Measurements from ENCODE around the gene WTIP. TPM values are rescaled to one million over a fixed set of nuclear protein-coding genes. Genes with fewer than 3 reads are reported as not detected.
A peak's percentile ranks its signal among the peaks of the same experiment; 100 is the strongest.

WTIP gene
- total and polyA plus RNA-seq, 7 donors: 2.6 to 21.4 (median 2.9) TPM

DNA sequence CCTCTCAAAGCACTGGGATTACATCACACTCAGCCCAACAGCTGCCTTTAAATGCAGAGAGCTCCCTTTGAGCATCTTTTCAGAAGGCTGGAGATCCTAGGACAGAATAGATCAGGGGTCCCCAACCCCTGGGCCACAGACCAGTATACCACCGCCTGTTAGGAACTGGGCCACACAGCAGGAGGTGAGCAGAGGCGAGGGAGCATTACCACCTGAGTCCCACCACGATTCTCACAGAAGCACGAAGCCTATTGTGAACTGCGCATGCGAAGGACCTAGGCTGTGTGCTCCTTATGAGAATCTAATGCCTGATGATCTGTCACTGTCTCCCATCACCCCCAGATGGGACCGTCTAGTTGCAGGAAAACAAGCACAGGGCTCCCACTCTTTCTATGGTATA is 2.2 kb upstream of the WTIP start:
- Histone ChIP-seq H3K27ac (no peak overlapping the region), H3K9me3 (no peaks in the 10 kb centered on the region), H3K4me1 (peaks cover 7% of the 10 kb centered on the region), H3K36me3 (ENCODE audit: insufficient read depth in 1 of 2, low read depth in 1 of 2) (peaks cover 0 to 3% of the 10 kb centered on the region in 2 donors), H3K4me3 (no peak overlapping the region), H3K27me3 (ENCODE audit: insufficient read depth in 3 of 3, low read length in 2 of 3) (peaks cover 0 to 2% (median 0%) of the 10 kb centered on the region in 3 donors)
- TF ChIP-seq CTCF (IDR thresholded peaks at IDR 0.05): no peak
- no peak for ATAC-seq
- no peak for DNase-seq
- 81 to 89% (median 88%) methylated on average over 7 of the region's 7 CpGs for WGBS, 3 donors
- intact Hi-C loops (cut with DNase I): loop anchor here in 1 of 2 donors (10.0 kb wide), 1 partner anchor 1135 kb away; no protein-coding TSS in a partner anchor

DNA sequence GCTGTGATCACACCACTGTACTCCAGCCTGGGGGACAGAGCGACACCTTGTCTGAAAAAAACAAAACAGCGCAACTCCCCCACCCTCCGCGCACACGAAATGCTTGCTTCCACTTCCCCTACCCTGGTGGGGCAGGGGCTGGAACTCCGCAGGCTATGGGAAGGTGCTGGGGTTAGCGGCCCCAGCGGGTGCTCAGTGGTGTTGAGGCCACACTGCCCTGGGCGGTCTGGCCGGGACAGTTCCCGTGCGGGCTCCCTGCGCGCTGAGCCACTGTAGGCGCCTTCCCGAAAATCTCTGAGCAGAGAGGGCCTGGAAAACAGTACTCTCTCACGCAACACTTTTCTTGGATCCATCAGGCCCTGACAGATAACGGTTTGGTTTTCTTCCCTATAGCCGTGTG is 1.1 kb upstream of the WTIP start:
- no peak for DNase-seq
- no peak overlapping the region for H3K4me3 ChIP-seq
- H3K36me3 ChIP-seq (ENCODE audit: insufficient read depth in 1 of 2, low read depth in 1 of 2): no peaks in the 10 kb centered on the region
- 88 to 89% (median 89%) methylated on average over 19 of the region's 19 CpGs for WGBS, 3 donors
- intact Hi-C loops (cut with DNase I): no loop called here
- H3K27ac ChIP-seq: peak overlapping the region; percentile 68
- TF ChIP-seq CTCF (IDR thresholded peaks at IDR 0.05): no peak
- H3K9me3 ChIP-seq: no peaks in the 10 kb centered on the region
- H3K4me1 ChIP-seq: peaks cover 7% of the 10 kb centered on the region
- peaks cover 0 to 2% (median 0%) of the 10 kb centered on the region in 3 donors for H3K27me3 ChIP-seq (ENCODE audit: insufficient read depth in 3 of 3, low read length in 2 of 3)
- no peak for ATAC-seq

GRCh38 chr19:34481861-34482379 is 362 bp downstream of the WTIP start:
- Histone ChIP-seq H3K36me3 (ENCODE audit: insufficient read depth in 1 of 2, low read depth in 1 of 2) (no peaks in the 10 kb centered on the region), H3K27me3 (ENCODE audit: insufficient read depth in 3 of 3, low read length in 2 of 3) (peaks cover 0 to 2% (median 0%) of the 10 kb centered on the region in 3 donors), H3K27ac (peak overlapping the region; percentile 60), H3K9me3 (no peaks in the 10 kb centered on the region), H3K4me3 (peak overlapping the region; percentile 73), H3K4me1 (peaks cover 7% of the 10 kb centered on the region)
- no peak for TF ChIP-seq CTCF (IDR thresholded peaks at IDR 0.05)
- intact Hi-C loops (cut with DNase I): no loop called here
- DNase-seq (peak in 1 of 2 donors; percentile 52), ATAC-seq (peak in 2 of 4 donors; percentile 12 to 28)
- 0 to 2% (median 0%) methylated on average over 14 to 84 of the region's 84 CpGs for WGBS, 3 donors

GRCh38 chr19:34482380-34483250 is 1.1 kb downstream of the WTIP start:
- DNase-seq (no peak), ATAC-seq (peak in 3 of 4 donors; percentile 22 to 43 (median 35))
- Histone ChIP-seq H3K4me1 (peaks cover 7% of the 10 kb centered on the region), H3K27me3 (ENCODE audit: insufficient read depth in 3 of 3, low read length in 2 of 3) (peaks cover 0 to 2% (median 0%) of the 10 kb centered on the region in 3 donors), H3K9me3 (no peaks in the 10 kb centered on the region), H3K27ac (peak overlapping the region; percentile 60), H3K4me3 (peak overlapping the region; percentile 73), H3K36me3 (ENCODE audit: insufficient read depth in 1 of 2, low read depth in 1 of 2) (no peaks in the 10 kb centered on the region)
- no peak for TF ChIP-seq CTCF (IDR thresholded peaks at IDR 0.05)
- intact Hi-C loops (cut with DNase I): no loop called here
- WGBS, 3 donors: 10 to 18% (median 14%) methylated on average over 47 to 72 of the region's 72 CpGs

All from psoas muscle (tissue), 8 donors.